ENCODE measurements around the gene LRRC3C.
"Not testable (repeated sequence)": the region's sequence is repeated elsewhere in the genome, so short reads cannot be mapped to it uniquely, and the experiment has no call there.

GRCh38 chr17:39886102-39886501 lies 41.4 kb upstream of the LRRC3C start:
- TF ChIP-seq ATF3 (IDR thresholded peaks at IDR 0.05); CTCF (IDR thresholded peaks at IDR 0.05; ENCODE audit: low read depth, low read length, missing input control); SP1 (IDR thresholded peaks at IDR 0.05); RAD21 (IDR thresholded peaks at IDR 0.05); REST (IDR thresholded peaks at IDR 0.05); MAX (IDR thresholded peaks at IDR 0.05); ZBTB33 (IDR thresholded peaks at IDR 0.05); GABPA (IDR thresholded peaks at IDR 0.05 in 1 of 2, conservative IDR thresholded peaks at IDR 0.05 in 1 of 2); YY1 (IDR thresholded peaks at IDR 0.05); EGR1 (IDR thresholded peaks at IDR 0.05; ENCODE audit: low read depth in 2 of 2): not testable (repeated sequence)

All from liver (tissue), 3 donors.